Renal cortex interstitium (tissue), 11 donors: ENCODE measurements around the gene SLA2. TPM values are rescaled to one million over a fixed set of nuclear protein-coding genes. Genes with fewer than 3 reads are reported as not detected.
"Not testable (repeated sequence)": the region's sequence is repeated elsewhere in the genome, so short reads cannot be mapped to it uniquely, and the experiment has no call there.

Experiments
- DNase-seq, 11 donors: peaks; one replicate each; pipeline ENCODE4 v3.0.0-alpha.2; 2013; ENCODE audit warnings: low read depth in 9 of 11, low spot score in 4 of 11; ENCODE audit errors: extremely low read depth in 1 of 11
- polyA plus RNA-seq, 3 donors: library from polyadenylated mRNA; unstranded; fragments of 120-200 nt; gene quantifications; one replicate each; pipeline ENCODE4 v1.2.1, GENCODE V29; 2013; ENCODE audit not compliant: insufficient read length in 3 of 3

Gene SLA2
- polyA plus RNA-seq, 3 donors, result 0.53 to 0.62 (median 0.55) TPM

DNA sequence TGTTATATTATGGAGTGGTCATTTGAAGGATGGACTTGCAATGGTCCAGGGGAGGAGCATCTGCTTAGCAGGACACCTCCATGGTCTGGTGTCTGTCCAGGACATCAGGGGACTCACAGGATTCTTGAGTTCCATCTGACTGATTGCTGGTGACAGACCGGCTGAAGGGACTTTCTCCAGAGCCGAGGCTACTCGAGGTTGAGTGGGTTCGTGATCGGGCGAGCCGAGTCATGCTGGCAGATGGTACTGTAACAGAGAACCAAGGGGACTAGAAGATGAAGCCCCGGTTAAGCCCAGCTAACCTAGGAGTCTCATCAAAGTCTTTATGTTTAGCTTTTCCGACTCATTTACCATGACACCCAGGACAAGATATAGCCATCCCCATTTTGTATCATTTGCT lies 7.5 kb upstream of the SLA2 start:
- DNase-seq, result no peak

DNA sequence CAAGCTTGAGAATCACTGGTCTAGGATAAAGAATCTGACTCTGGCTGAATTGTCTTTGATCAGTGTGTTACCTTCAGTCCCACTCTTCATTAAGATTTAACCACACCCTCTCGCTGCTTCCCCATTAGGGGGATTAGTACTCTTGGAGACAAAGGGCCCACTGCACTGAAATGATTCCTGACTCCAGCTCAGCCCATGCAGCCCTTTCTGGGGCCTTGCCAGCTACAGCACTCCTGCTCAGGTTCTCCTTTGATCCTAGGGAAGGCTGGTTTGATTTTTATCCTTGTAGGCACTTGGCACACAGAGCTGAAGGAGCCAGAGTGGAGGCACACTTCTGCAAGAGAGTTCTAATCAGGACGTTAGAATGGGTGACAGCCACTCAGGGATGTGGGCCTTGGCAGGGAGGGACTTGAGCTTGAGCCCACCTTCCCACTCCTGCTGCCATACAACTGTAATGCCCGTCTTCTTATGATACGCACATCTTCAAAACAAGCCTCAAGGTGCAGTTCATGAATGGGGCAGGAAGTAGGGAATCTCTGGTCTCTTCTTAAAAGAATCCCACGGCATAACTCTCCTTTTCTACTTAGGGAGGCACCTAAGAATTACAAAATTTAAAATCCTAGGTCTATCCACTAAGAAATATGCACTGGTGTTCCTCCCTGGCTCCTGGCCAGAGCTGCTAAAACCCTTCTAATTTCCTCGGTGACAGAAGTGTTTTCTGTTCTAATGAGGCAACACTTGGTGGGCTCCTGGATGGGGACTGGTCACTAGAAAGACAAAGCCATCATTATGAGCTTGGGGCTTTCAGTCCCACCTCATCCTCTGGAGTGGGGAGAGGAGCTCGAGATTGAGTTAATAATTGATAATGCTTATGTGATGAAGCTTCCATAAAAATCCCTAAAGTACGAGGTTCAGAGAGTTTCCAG lies 1.5 kb upstream of the SLA2 start:
- DNase-seq, result no peak

- DNase-seq, result no peak
Observed at GRCh38 chr20:36646678-36647077, 682 bp upstream of the SLA2 start.

DNA sequence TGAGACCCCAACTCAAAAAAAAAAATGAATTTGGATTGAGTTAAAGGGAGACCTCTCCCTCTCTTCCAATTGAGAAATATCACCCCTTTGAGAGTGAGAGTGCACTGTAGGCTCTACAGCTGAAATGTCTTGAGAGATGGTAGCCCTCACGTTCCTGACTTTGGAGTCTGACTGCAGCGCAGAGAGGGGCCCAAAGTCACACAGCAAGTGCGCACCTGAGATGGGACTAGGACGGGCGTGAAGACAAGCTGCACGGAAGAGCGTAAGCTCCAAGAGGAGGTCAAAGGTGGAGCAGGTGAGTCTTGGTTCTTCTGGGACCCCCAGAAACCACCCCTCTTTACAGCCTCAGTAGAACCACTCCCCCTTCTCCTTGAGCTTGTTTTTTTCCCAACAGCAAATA lies 643 bp downstream of the SLA2 start:
- no peak for DNase-seq

DNA sequence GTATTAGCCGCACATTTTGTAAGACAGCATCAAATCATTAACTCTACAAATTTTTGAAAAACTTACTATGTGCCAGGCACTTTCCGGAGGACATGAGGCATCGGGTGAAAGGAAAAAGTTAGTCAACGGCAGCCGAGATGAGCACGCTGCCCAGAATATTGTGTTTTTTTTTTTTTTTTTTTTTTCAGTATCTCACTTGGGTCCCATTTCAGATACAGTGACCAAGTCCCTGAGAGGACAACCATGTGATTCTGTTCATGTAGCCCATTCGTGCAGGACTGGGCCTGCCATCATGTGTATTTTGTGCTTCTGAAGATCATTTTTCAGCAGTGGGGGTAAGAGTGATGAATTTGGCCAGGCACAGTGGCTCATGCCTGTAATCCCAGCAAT lies 1.3 kb downstream of the SLA2 start:
- DNase-seq, result no peak

DNA sequence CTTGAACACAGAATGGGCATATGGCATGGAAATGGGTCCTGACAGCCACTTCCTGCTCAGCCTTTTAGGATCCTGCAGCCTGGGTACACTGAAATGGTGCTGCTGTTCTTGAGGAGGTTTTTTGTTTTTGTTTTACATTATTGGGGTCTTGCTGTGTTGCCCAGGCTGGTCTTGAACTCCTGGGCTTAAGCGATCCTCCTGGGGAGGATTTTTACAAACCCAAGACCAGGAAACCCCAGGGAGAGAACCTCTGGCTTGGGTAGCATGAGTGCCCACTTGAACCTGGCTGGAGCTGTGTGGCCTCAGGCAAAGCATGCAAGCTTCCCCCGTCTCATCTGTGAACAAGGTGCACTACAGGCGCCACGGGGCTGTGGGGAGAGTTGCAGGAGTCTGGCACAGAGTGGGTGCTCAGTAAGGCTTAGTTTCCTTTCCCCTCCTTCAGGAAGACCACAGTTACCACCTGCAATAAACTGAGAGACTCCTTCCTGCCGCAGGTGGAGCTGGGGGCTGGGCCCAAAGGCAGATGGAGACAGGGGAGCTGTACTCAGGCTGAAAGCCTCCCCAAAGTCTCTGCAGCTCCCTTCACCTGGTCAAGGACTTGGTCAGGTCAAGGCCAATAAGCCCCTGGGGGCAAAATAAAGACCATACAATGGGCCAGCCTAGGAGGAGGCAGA lies 1.8 kb downstream of the SLA2 start:
- no peak for DNase-seq

- DNase-seq, result no peak
Observed at GRCh38 chr20:36642136-36642535, 3.9 kb downstream of the SLA2 start.

GRCh38 chr20:36641506-36641843 lies 4.5 kb downstream of the SLA2 start:
- no peak for DNase-seq

DNA sequence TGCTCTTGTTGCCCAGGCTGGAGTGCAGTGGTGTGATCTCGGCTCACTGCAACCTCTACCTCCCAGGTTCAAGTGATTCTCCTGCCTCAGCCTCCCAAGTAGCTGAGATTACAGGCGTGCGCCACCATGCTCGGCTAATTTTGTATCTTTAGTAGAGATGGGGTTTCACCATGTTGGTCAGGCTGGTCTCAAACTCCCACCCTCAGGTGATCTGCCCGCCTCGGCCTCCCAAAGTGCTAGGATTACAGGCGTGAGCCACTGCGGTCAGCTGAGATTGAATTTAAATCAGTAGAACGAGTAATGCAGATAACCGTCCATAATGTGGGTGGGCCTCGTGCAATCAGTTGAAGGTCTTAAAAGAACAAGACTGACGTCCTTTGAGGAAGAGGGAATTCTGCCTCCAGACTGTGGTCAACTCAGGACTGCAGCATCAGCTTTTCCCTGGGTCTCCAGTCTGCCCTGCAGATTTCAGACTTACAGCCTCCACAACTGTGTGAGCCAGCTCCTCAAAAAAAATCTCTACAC lies 7.1 kb downstream of the SLA2 start:
- DNase-seq, result not testable (repeated sequence)

GRCh38 chr20:36634342-36634741 lies 11.7 kb downstream of the SLA2 start:
- DNase-seq, result no peak

DNA sequence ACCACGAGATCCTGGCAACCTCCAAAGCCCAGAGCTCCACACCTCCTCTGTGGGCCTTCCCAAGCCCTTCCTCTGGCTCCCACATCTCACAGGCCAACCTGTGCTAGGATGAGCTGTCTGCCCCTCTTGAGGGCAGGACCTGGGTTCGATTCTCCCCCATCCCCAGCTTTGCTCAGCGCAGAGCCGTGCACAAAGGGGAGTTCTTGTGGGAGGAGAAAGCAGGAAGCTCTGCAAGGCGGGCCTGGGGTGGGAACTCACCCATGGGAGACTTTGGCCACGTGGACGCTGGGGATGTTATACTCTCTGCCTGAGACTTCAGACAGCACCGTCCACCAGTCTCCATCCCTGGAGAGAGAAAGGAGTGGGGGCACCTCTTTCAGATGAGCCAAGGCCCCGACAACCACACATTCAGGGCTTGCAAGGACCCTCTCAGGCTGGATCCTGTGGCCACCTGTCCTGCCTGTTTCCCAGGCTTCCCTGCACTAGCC lies 12.7 kb downstream of the SLA2 start:
- DNase-seq, result no peak

- no peak for DNase-seq
Observed at GRCh38 chr20:36632487-36633284, 13.3 kb downstream of the SLA2 start.

GRCh38 chr20:36632147-36632486 lies 13.9 kb downstream of the SLA2 start:
- no peak for DNase-seq

DNA sequence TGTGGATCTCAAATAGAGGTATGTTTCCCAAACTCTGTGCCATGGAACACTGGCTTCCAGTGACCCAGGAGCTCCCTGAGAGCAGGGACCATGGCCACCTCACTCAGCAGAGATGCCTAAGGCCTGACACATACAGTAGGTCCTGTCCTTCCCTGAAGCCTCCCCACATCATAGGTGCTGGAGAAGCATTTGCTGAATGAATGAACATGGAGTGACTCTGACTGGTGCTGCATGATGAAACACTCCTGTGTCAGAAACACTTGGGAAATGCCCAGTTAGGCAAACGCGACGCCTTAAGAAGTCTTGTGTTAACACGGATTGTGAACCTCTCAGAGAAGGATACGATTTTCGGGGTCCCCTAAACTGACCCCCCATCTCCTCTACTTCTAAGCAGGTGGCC lies 14.3 kb downstream of the SLA2 start:
- DNase-seq, result no peak

- DNase-seq, result no peak
Observed at GRCh38 chr20:36629719-36630681, 16.0 kb downstream of the SLA2 start.

- DNase-seq, result no peak
Observed at GRCh38 chr20:36628076-36628475, 17.9 kb downstream of the SLA2 start.

- no peak for DNase-seq
Observed at GRCh38 chr20:36624944-36625324, 21.1 kb downstream of the SLA2 start.

GRCh38 chr20:36624068-36624943 lies 21.7 kb downstream of the SLA2 start:
- no peak for DNase-seq
